ENCODE data around the gene GGCT. TPM values are rescaled to one million over a fixed set of nuclear protein-coding genes. Genes with fewer than 3 reads are reported as not detected.
"Not testable (repeated sequence)": the region's sequence is repeated elsewhere in the genome, so short reads cannot be mapped to it uniquely, and the experiment has no call there.

Gene GGCT
- total RNA-seq: 18.2 TPM
- long read RNA-seq, transcript GGCT-207 (3 exons, 1,012 nt): major isoform, 11 of 16 reads
- long read RNA-seq, partial matches to known transcripts: 1 of 16 reads
- long read RNA-seq, other reads (novel, unspliced or antisense): 0 of 16 reads

GRCh38 chr7:30504301-30505173 lies at the start of gene GGCT:
Gene GGCT, minus strand, starts transcription at chr7:30504829. Its CDS starts 120 bp downstream, at chr7:30504709.
- DNase-seq (peak; percentile 99), ATAC-seq (peak; percentile 99)
- intact Hi-C loops (cut with micrococcal nuclease): no loop called here

- intact Hi-C loops (cut with micrococcal nuclease): no loop called here
- no peak for DNase-seq
- ATAC-seq: no peak
Observed at GRCh38 chr7:30553546-30553945, 48.9 kb upstream of the GGCT start.

GRCh38 chr7:30553141-30553540 lies 48.5 kb upstream of the GGCT start:
- intact Hi-C loops (cut with micrococcal nuclease): no loop called here
- no peak for ATAC-seq
- no peak for DNase-seq

- intact Hi-C loops (cut with micrococcal nuclease): no loop called here
- ATAC-seq (no peak), DNase-seq (no peak)
Observed at GRCh38 chr7:30552330-30552729, 47.7 kb upstream of the GGCT start.

- DNase-seq (no peak), ATAC-seq (peak; percentile 42)
- intact Hi-C loops (cut with micrococcal nuclease): no loop called here
Observed at GRCh38 chr7:30549931-30550493, 45.4 kb upstream of the GGCT start.

- intact Hi-C loops (cut with micrococcal nuclease): no loop called here
- ATAC-seq (peak; percentile 84), DNase-seq (peak; percentile 50)
Observed at GRCh38 chr7:30548845-30549244, 44.2 kb upstream of the GGCT start.

GRCh38 chr7:30546596-30546995 lies 42.0 kb upstream of the GGCT start:
- intact Hi-C loops (cut with micrococcal nuclease): no loop called here
- ATAC-seq: no peak
- DNase-seq: no peak

- intact Hi-C loops (cut with micrococcal nuclease): no loop called here
- DNase-seq (no peak), ATAC-seq (no peak)
Observed at GRCh38 chr7:30545791-30546555, 41.3 kb upstream of the GGCT start.

- intact Hi-C loops (cut with micrococcal nuclease): no loop called here
- no peak for ATAC-seq
- DNase-seq: no peak
Observed at GRCh38 chr7:30543813-30544525, 39.3 kb upstream of the GGCT start.

- ATAC-seq; intact Hi-C loops (cut with micrococcal nuclease); DNase-seq: not testable (repeated sequence)
Observed at GRCh38 chr7:30543115-30543514, 38.5 kb upstream of the GGCT start.

- DNase-seq: peak; percentile 35
- ATAC-seq: peak; percentile 60
- intact Hi-C loops (cut with micrococcal nuclease): no loop called here
Observed at GRCh38 chr7:30533886-30534285, 29.3 kb upstream of the GGCT start.

GRCh38 chr7:30531286-30531685 lies 26.7 kb upstream of the GGCT start:
- ATAC-seq (no peak), DNase-seq (no peak)
- intact Hi-C loops (cut with micrococcal nuclease): no loop called here

- ATAC-seq (no peak), DNase-seq (no peak)
- intact Hi-C loops (cut with micrococcal nuclease): no loop called here
Observed at GRCh38 chr7:30530373-30530772, 25.7 kb upstream of the GGCT start.

- intact Hi-C loops (cut with micrococcal nuclease): no loop called here
- DNase-seq: no peak
Observed at GRCh38 chr7:30528779-30529178, 24.1 kb upstream of the GGCT start.

GRCh38 chr7:30527297-30527696 lies 22.7 kb upstream of the GGCT start:
- DNase-seq; ATAC-seq; intact Hi-C loops (cut with micrococcal nuclease): not testable (repeated sequence)

More at GRCh38 chr7:30528779-30529178, 24.1 kb upstream of the GGCT start:
- no peak for ATAC-seq

- intact Hi-C loops (cut with micrococcal nuclease): no loop called here
- no peak for DNase-seq
- no peak for ATAC-seq
Observed at GRCh38 chr7:30526163-30526562, 21.5 kb upstream of the GGCT start.

GRCh38 chr7:30525429-30525828 lies 20.8 kb upstream of the GGCT start:
- ATAC-seq (no peak), DNase-seq (no peak)
- intact Hi-C loops (cut with micrococcal nuclease): no loop called here

- DNase-seq (no peak), ATAC-seq (no peak)
- intact Hi-C loops (cut with micrococcal nuclease): no loop called here
Observed at GRCh38 chr7:30524545-30524944, 19.9 kb upstream of the GGCT start.

GRCh38 chr7:30523466-30523865 lies 18.8 kb upstream of the GGCT start:
- intact Hi-C loops (cut with micrococcal nuclease): no loop called here
- ATAC-seq (no peak), DNase-seq (no peak)

Measured in left ventricle myocardium superior (tissue), 1 donor.